Measurements from ENCODE around the gene ERCC2. TPM values are rescaled to one million over a fixed set of nuclear protein-coding genes. Genes with fewer than 3 reads are reported as not detected.

The ERCC2 gene
- total and polyA plus RNA-seq, 2 of the 8 experiments (the other 6 are each of a cell fraction or from before 2014, with no cell fraction given): 107 to 117 TPM

DNA sequence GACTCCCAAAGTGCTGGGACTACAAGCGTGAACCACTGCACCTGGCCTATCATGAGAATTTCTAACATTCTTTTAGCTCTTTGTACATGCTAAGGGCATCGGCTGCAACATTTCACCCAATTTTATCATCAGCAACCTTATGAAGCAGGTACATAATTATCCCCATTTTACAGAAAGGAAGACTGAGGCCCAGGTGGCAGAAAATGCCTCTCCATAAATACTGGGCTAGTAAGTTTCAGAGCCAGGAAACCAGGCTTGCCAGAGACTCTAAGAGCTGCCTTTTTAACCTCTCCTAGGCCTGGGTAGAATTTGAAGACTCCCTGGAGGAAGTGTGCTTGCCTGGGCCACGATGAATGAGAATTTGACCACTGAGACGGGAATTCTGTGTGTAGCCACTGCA lies 2.2 kb downstream of the ERCC2 start:
- Histone ChIP-seq H3K9ac (replicated peaks in 1 of 4; ENCODE audit: extremely low read depth in 1 of 4, low read depth in 3 of 4, low read length in 3 of 4) (no peak overlapping the region), H3K9me3 (ENCODE audit: insufficient read depth in 2 of 2, low read depth in 1 of 2, low read length in 1 of 2) (no peaks in the 10 kb centered on the region), H3K27ac (ENCODE audit: low read depth, low read length) (no peak overlapping the region), H3K27me3 (replicated peaks in 1 of 4; ENCODE audit: control insufficient read depth in 3 of 4, extremely low read depth in 1 of 4, insufficient read depth in 3 of 4, low read length in 3 of 4) (no peaks in the 10 kb centered on the region), H3K56ac (replicated peaks; ENCODE audit: insufficient read length, low read depth, low read length) (no peak overlapping the region), H3K23ac (ENCODE audit: insufficient read length) (no peak overlapping the region), H4K91ac (replicated peaks; ENCODE audit: insufficient read length, low read length) (no peak overlapping the region), H3K4me3 (ENCODE audit: extremely low read depth in 1 of 4, insufficient read depth in 2 of 4, low read depth in 3 of 4, low read length in 4 of 4) (no peak overlapping the region), H2AFZ (ENCODE audit: low read length) (no peak overlapping the region), H4K5ac (ENCODE audit: insufficient read length, low read depth, low read length) (no peak overlapping the region), H2BK5ac (ENCODE audit: low read depth, low read length) (no peak overlapping the region), H3K4me2 (ENCODE audit: insufficient read depth in 1 of 2, low read depth in 2 of 2, low read length in 2 of 2) (peak overlapping the region in 1 of 2 experiments; percentile 86; a peak in 1 of 4 replicates), H3K4ac (replicated peaks; ENCODE audit: insufficient read length, low read depth, low read length) (no peak overlapping the region), H3K36me3 (ENCODE audit: control insufficient read depth in 2 of 4, insufficient read depth in 4 of 4, low read length in 3 of 4) (peaks cover 6 to 41% (median 19%) of the 10 kb centered on the region in 4 experiments; a peak in 7 of 8 replicates), H3K4me1 (replicated peaks in 1 of 4; ENCODE audit: control insufficient read depth in 3 of 4, insufficient read depth in 4 of 4, low read length in 3 of 4) (peaks cover 0 to 3% (median 0%) of the 10 kb centered on the region in 4 experiments; a peak in 4 of 7 replicates), H2BK15ac (ENCODE audit: low read length) (no peak overlapping the region), H3K18ac (ENCODE audit: extremely low read depth, low read length) (no peak overlapping the region), H2BK20ac (ENCODE audit: low read length) (no peak overlapping the region), H2AK5ac (ENCODE audit: low read depth, low read length) (no peak overlapping the region), H3K79me1 (ENCODE audit: low read depth, low read length) (peaks cover 6% of the 10 kb centered on the region; the same call in 1 of the 2 replicates), H3K14ac (ENCODE audit: insufficient read length) (no peak overlapping the region), H4K8ac (ENCODE audit: extremely low read depth, insufficient read depth, low read length) (no peak overlapping the region), H3K79me2 (ENCODE audit: control insufficient read depth in 1 of 2, insufficient read depth in 2 of 2, low read length in 2 of 2) (peaks cover 0 to 14% of the 10 kb centered on the region in 2 experiments; a peak in 1 of 4 replicates), H2BK120ac (replicated peaks; ENCODE audit: low read depth, low read length) (no peak overlapping the region), H3K23me2 (ENCODE audit: low read depth, low read length) (no peaks in the 10 kb centered on the region), H4K20me1 (replicated peaks in 1 of 2; ENCODE audit: control insufficient read depth in 1 of 2, insufficient read depth in 2 of 2, low read length in 2 of 2) (peaks cover 5 to 14% of the 10 kb centered on the region in 2 experiments), H2BK12ac (ENCODE audit: low read depth, low read length) (no peak overlapping the region)
- TF ChIP-seq HDAC2 (IDR thresholded peaks at IDR 0.05; ENCODE audit: borderline replicate concordance in 1 of 2, low read depth in 2 of 2, low read length in 2 of 2): peak in 1 of 2 experiments; percentile 57; a peak in 1 of 4 replicates
- TF ChIP-seq KDM1A (IDR thresholded peaks at IDR 0.05; ENCODE audit: borderline replicate concordance, low read length): peak; percentile 65; the same call in 1 of the 2 replicates
- no peak for TF ChIP-seq CTBP2 (IDR thresholded peaks at IDR 0.05; ENCODE audit: borderline replicate concordance, insufficient read depth, insufficient read length, low read length)
- 82% methylated on average over 4 of the region's 4 CpGs; no CpG with 5 or more reads in 1 of the 2 experiments for WGBS, 2 experiments (ENCODE audit: extremely low coverage in 1 of 2, insufficient coverage in 1 of 2, insufficient read length in 1 of 2, insufficient replicate concordance in 2 of 2, low coverage in 1 of 2, low lambda C conversion rate in 2 of 2, missing lambda C conversion rate in 1 of 2)
- FAIRE-seq: no peak
- CTCF ChIA-PET (ENCODE audit: partially characterized antibody): interaction anchor here (0.6 to 2.5 kb wide), 12 partner anchors 10 to 296 kb away, joined by 3 to 9 read pairs (median 3); partner anchors contain the start of gene PPP1R13L
- POLR2A ChIA-PET (ENCODE audit: partially characterized antibody): interaction anchor here (0.7 to 5.8 kb wide), 5 partner anchors 14 to 111 kb away, joined by 3 to 36 read pairs (median 7); no protein-coding TSS in a partner anchor
- DNase-seq (ENCODE audit: low read depth in 1 of 2, low spot score in 2 of 2): no peak
